ENCODE data around the gene SSTR5.

DNA sequence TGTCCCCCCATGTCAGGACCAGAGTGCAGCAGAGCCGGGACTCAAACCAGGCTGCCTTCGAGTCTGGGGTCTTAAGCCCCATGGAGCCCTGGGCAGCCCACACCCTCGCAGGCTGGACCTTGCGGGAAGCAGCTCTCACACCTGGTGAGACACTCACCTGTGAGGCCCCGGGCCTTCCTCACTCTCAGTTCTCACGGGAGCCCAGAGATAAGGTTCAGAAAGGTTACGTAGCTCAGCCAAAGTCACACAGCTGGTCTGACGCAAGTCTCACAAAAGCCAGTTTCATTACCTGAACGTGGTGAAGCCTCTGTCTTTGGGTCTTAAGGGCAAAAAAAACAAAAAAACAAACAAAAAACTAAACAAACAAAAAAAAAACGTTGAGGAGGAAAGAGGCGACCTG, 32.8 kb upstream of the SSTR5 start:
- TF ChIP-seq, protein P1, sequence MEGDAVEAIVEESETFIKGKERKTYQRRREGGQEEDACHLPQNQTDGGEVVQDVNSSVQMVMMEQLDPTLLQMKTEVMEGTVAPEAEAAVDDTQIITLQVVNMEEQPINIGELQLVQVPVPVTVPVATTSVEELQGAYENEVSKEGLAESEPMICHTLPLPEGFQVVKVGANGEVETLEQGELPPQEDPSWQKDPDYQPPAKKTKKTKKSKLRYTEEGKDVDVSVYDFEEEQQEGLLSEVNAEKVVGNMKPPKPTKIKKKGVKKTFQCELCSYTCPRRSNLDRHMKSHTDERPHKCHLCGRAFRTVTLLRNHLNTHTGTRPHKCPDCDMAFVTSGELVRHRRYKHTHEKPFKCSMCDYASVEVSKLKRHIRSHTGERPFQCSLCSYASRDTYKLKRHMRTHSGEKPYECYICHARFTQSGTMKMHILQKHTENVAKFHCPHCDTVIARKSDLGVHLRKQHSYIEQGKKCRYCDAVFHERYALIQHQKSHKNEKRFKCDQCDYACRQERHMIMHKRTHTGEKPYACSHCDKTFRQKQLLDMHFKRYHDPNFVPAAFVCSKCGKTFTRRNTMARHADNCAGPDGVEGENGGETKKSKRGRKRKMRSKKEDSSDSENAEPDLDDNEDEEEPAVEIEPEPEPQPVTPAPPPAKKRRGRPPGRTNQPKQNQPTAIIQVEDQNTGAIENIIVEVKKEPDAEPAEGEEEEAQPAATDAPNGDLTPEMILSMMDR (IDR thresholded peaks at IDR 0.05): no peak
- no peak for TF ChIP-seq POLR2A (IDR thresholded peaks at IDR 0.05)
